Activated CD4-positive, alpha-beta T cell treated with anti-CD3 and anti-CD28 coated beads, Interleukin-2, amount 50 U/mL, for 1 hour (primary cell): ENCODE results near the gene LCN10.
"Not testable (repeated sequence)": the region's sequence is repeated elsewhere in the genome, so short reads cannot be mapped to it uniquely, and the experiment has no call there.

Experiments used
- DNase-seq: peaks from one replicate; pipeline ENCODE4 v3.0.0-alpha.2; 2020

Gene LCN10

GRCh38 chr9:136742591-136743391 lies at the start of gene LCN10:
Gene LCN10 (minus strand): TSS chr9:136742940. CDS start chr9:136742903, 37 bp downstream.
- no peak for DNase-seq

GRCh38 chr9:136791516-136792276 lies 49.0 kb upstream of the LCN10 start:
- peak; percentile 66 for DNase-seq

- peak; percentile 100 for DNase-seq
Measured at GRCh38 chr9:136790640-136791515, 48.1 kb upstream of the LCN10 start, which contains the start of gene TMEM141. Gene TMEM141 (plus strand): TSS chr9:136791344. CDS start chr9:136791371, 27 bp downstream.

- DNase-seq = no peak
Measured at GRCh38 chr9:136789523-136789937, 46.8 kb upstream of the LCN10 start.

GRCh38 chr9:136788644-136789522 lies 46.1 kb upstream of the LCN10 start:
- not testable (repeated sequence) for DNase-seq

- peak; percentile 58 for DNase-seq
Measured at GRCh38 chr9:136787690-136788400, 45.1 kb upstream of the LCN10 start.

GRCh38 chr9:136786983-136787382 lies 44.2 kb upstream of the LCN10 start:
- DNase-seq = not testable (repeated sequence)

GRCh38 chr9:136786451-136786850 lies 43.7 kb upstream of the LCN10 start:
- DNase-seq = no peak

- DNase-seq = not testable (repeated sequence)
Measured at GRCh38 chr9:136785565-136786355, 43.0 kb upstream of the LCN10 start.

GRCh38 chr9:136784997-136785361 lies 42.2 kb upstream of the LCN10 start:
- no peak for DNase-seq

- DNase-seq = no peak
Measured at GRCh38 chr9:136784249-136784996, 41.7 kb upstream of the LCN10 start.

GRCh38 chr9:136782452-136782851 lies 39.7 kb upstream of the LCN10 start:
- no peak for DNase-seq

- DNase-seq = no peak
Measured at GRCh38 chr9:136779808-136780207, 37.1 kb upstream of the LCN10 start.

- no peak for DNase-seq
Measured at GRCh38 chr9:136777359-136777758, 34.6 kb upstream of the LCN10 start.

- no peak for DNase-seq
Measured at GRCh38 chr9:136776947-136777346, 34.2 kb upstream of the LCN10 start.

- DNase-seq = no peak
Measured at GRCh38 chr9:136775191-136775590, 32.5 kb upstream of the LCN10 start.

GRCh38 chr9:136774416-136775045 lies 31.8 kb upstream of the LCN10 start:
- DNase-seq = no peak

GRCh38 chr9:136773386-136774044 lies 30.8 kb upstream of the LCN10 start:
- no peak for DNase-seq
